ENCODE data around the gene MGMT.

MGMT gene

GRCh38 chr10:129774082-129774735 is 307.2 kb downstream of the MGMT start:
- DNase-seq = peak in 1 of 10 donors; percentile 61
- intact Hi-C loops (cut with DNase I) = no loop called here

GRCh38 chr10:129774736-129775401 is 307.8 kb downstream of the MGMT start:
- intact Hi-C loops (cut with DNase I) = no loop called here
- DNase-seq = peak in 1 of 10 donors; percentile 82

GRCh38 chr10:129775681-129776080 is 308.6 kb downstream of the MGMT start:
- peak in 1 of 10 donors; percentile 78 for DNase-seq
- intact Hi-C loops (cut with DNase I) = no loop called here

- intact Hi-C loops (cut with DNase I) = no loop called here
- DNase-seq = peak in 1 of 10 donors; percentile 61
Measured at GRCh38 chr10:129777687-129778086, 310.6 kb downstream of the MGMT start.

GRCh38 chr10:129778571-129778970 is 311.5 kb downstream of the MGMT start:
- intact Hi-C loops (cut with DNase I) = no loop called here
- DNase-seq = peak in 1 of 10 donors; percentile 58

GRCh38 chr10:129779126-129780111 is 312.4 kb downstream of the MGMT start:
- DNase-seq = peak in 1 of 10 donors; percentile 80
- intact Hi-C loops (cut with DNase I) = no loop called here

- peak in 1 of 10 donors; percentile 52 for DNase-seq
- intact Hi-C loops (cut with DNase I) = no loop called here
Measured at GRCh38 chr10:129780198-129780597, 313.2 kb downstream of the MGMT start.

GRCh38 chr10:129780901-129781795 is 314.1 kb downstream of the MGMT start:
- DNase-seq = peak in 1 of 10 donors; percentile 41
- intact Hi-C loops (cut with DNase I) = no loop called here

- peak in 2 of 10 donors; percentile 43 to 47 for DNase-seq
- intact Hi-C loops (cut with DNase I) = no loop called here
Measured at GRCh38 chr10:129784291-129784690, 317.2 kb downstream of the MGMT start.

GRCh38 chr10:129784891-129785290 is 317.9 kb downstream of the MGMT start:
- intact Hi-C loops (cut with DNase I) = no loop called here
- peak in 2 of 10 donors; percentile 67 to 80 for DNase-seq

- DNase-seq = peak in 2 of 10 donors; percentile 69 to 72
- intact Hi-C loops (cut with DNase I) = no loop called here
Measured at GRCh38 chr10:129785536-129785981, 318.5 kb downstream of the MGMT start.

GRCh38 chr10:129786216-129786615 is 319.2 kb downstream of the MGMT start:
- DNase-seq = peak in 2 of 10 donors; percentile 50 to 60
- intact Hi-C loops (cut with DNase I) = no loop called here

- no peak for DNase-seq
- intact Hi-C loops (cut with DNase I) = no loop called here
Measured at GRCh38 chr10:129787557-129787956, 320.5 kb downstream of the MGMT start.

- no peak for DNase-seq
- intact Hi-C loops (cut with DNase I) = no loop called here
Measured at GRCh38 chr10:129788215-129788614, 321.2 kb downstream of the MGMT start.

- intact Hi-C loops (cut with DNase I) = no loop called here
Measured at GRCh38 chr10:129790715-129791446, 323.8 kb downstream of the MGMT start.

GRCh38 chr10:129792141-129792540 is 325.1 kb downstream of the MGMT start:
- no peak for DNase-seq
- intact Hi-C loops (cut with DNase I) = no loop called here

More at GRCh38 chr10:129790715-129791446, 323.8 kb downstream of the MGMT start:
- no peak for DNase-seq

GRCh38 chr10:129792864-129793263 is 325.8 kb downstream of the MGMT start:
- intact Hi-C loops (cut with DNase I) = no loop called here
- no peak for DNase-seq

GRCh38 chr10:129793479-129793878 is 326.4 kb downstream of the MGMT start:
- DNase-seq = no peak
- intact Hi-C loops (cut with DNase I) = no loop called here

GRCh38 chr10:129793996-129794395 is 327.0 kb downstream of the MGMT start:
- intact Hi-C loops (cut with DNase I) = no loop called here
- DNase-seq = no peak
